Measurements from ENCODE around the gene WDR46. TPM values are rescaled to one million over a fixed set of nuclear protein-coding genes. Genes with fewer than 3 reads are reported as not detected.

The WDR46 gene
- total and polyA plus RNA-seq, 2 of the 13 experiments (the other 11 are each of a cell fraction or from before 2014, with no cell fraction given): 47.4 to 105 TPM

DNA sequence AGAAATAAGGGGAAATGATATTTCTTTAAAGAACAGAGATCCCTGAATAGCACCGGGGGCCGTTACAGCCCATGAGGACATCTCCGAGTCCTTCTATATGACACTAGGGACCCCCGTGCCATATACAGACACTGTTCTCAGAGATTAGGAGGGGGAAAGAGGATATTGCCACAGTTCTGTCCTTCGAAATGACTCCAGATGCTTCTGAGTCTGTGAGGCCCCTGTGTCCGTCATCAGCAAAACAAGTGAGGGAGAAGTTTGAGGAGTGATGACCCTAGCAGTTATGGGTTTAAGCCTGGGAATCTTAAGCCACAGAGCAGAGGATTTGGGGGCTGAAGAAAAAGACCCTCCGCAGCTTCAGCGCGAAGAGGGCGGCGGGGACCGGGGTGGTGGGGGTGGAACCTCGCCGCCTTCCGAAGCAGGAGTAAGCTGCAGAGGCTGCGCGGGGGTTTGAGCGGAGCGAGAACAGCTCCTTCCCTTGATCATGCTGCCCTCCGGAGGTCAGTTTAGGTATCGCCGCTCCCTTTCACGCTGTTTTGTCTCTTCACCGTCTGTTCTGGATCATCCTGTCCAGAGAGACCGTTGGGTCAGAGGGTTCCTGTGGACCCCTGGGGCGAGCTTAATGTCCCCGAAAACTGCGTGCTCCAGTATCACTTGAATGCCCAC is 40.9 kb downstream of the WDR46 start (continued):
- TF ChIP-seq, protein P1, sequence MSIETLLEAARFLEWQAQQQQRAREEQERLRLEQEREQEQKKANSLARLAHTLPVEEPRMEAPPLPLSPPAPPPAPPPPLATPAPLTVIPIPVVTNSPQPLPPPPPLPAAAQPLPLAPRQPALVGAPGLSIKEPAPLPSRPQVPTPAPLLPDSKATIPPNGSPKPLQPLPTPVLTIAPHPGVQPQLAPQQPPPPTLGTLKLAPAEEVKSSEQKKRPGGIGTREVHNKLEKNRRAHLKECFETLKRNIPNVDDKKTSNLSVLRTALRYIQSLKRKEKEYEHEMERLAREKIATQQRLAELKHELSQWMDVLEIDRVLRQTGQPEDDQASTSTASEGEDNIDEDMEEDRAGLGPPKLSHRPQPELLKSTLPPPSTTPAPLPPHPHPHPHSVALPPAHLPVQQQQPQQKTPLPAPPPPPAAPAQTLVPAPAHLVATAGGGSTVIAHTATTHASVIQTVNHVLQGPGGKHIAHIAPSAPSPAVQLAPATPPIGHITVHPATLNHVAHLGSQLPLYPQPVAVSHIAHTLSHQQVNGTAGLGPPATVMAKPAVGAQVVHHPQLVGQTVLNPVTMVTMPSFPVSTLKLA (IDR thresholded peaks at IDR 0.05): no peak
- TF ChIP-seq RFXAP (CRISPR knock-in tag; IDR thresholded peaks at IDR 0.05; ENCODE audit: borderline replicate concordance) (peak; percentile 57; the same call in 1 of the 2 replicates), ZNF772 (CRISPR knock-in tag; IDR thresholded peaks at IDR 0.05) (no peak), ZNF768 (CRISPR knock-in tag; IDR thresholded peaks at IDR 0.05) (peak; percentile 23; the same call in 1 of the 2 replicates), TP53 (CRISPR knock-in tag; conservative IDR thresholded peaks at IDR 0.05) (no peak), POLR2A (IDR thresholded peaks at IDR 0.05; ENCODE audit: insufficient read depth in 1 of 2, low read depth in 2 of 2, low read length in 2 of 2) (peak in 1 of 2 experiments; percentile 34; a peak in 1 of 4 replicates), BCL6 (CRISPR knock-in tag; IDR thresholded peaks at IDR 0.05) (peak; percentile 61), ZNF230 (CRISPR knock-in tag; IDR thresholded peaks at IDR 0.05) (no peak), HOXA9 (CRISPR knock-in tag; IDR thresholded peaks at IDR 0.05; ENCODE audit: borderline replicate concordance) (0 out of 2 replicates have a peak, but pooled peaks have one; percentile 34), MAFK (conservative IDR thresholded peaks at IDR 0.05 in 1 of 2, IDR thresholded peaks at IDR 0.05 in 1 of 2; ENCODE audit: low read length in 2 of 2) (no peak), EHMT2 (IDR thresholded peaks at IDR 0.05; ENCODE audit: borderline replicate concordance, low read depth, low read length) (no peak), SRF (IDR thresholded peaks at IDR 0.05; ENCODE audit: low read depth, low read length) (no peak), ARHGAP35 (CRISPR knock-in tag; IDR thresholded peaks at IDR 0.05; ENCODE audit: borderline replicate concordance) (no peak), MAFG (CRISPR knock-in tag; IDR thresholded peaks at IDR 0.05) (no peak), ZNF354B (CRISPR knock-in tag; IDR thresholded peaks at IDR 0.05) (no peak), HMG20B (CRISPR knock-in tag; conservative IDR thresholded peaks at IDR 0.05) (no peak)
- TF ChIP-seq, protein P2, sequence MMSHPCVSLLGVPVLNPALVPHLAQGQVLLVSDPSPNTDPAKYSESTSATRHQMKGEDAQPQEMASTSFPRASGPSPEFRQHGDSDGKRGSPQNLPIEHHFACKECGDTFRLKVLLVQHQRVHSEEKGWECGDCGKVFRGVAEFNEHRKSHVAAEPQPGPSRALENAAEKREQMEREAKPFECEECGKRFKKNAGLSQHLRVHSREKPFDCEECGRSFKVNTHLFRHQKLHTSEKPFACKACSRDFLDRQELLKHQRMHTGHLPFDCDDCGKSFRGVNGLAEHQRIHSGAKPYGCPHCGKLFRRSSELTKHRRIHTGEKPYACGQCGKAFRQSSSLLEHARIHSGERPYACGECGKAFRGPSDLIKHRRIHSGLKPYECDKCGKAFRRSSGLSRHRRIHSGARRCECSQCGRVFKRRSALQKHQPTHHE (CRISPR knock-in tag; IDR thresholded peaks at IDR 0.05; ENCODE audit: borderline replicate concordance): no peak
- TF ChIP-seq, protein P3, sequence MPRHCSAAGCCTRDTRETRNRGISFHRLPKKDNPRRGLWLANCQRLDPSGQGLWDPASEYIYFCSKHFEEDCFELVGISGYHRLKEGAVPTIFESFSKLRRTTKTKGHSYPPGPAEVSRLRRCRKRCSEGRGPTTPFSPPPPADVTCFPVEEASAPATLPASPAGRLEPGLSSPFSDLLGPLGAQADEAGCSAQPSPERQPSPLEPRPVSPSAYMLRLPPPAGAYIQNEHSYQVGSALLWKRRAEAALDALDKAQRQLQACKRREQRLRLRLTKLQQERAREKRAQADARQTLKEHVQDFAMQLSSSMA (CRISPR knock-in tag; IDR thresholded peaks at IDR 0.05): no peak
- TF ChIP-seq, protein P4, sequence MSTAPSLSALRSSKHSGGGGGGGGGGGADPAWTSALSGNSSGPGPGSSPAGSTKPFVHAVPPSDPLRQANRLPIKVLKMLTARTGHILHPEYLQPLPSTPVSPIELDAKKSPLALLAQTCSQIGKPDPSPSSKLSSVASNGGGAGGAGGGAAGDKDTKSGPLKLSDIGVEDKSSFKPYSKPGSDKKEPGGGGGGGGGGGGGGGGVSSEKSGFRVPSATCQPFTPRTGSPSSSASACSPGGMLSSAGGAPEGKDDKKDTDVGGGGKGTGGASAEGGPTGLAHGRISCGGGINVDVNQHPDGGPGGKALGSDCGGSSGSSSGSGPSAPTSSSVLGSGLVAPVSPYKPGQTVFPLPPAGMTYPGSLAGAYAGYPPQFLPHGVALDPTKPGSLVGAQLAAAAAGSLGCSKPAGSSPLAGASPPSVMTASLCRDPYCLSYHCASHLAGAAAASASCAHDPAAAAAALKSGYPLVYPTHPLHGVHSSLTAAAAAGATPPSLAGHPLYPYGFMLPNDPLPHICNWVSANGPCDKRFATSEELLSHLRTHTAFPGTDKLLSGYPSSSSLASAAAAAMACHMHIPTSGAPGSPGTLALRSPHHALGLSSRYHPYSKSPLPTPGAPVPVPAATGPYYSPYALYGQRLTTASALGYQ (CRISPR knock-in tag; IDR thresholded peaks at IDR 0.05): no peak
- TF ChIP-seq, protein P5, sequence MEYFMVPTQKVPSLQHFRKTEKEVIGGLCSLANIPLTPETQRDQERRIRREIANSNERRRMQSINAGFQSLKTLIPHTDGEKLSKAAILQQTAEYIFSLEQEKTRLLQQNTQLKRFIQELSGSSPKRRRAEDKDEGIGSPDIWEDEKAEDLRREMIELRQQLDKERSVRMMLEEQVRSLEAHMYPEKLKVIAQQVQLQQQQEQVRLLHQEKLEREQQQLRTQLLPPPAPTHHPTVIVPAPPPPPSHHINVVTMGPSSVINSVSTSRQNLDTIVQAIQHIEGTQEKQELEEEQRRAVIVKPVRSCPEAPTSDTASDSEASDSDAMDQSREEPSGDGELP (IDR thresholded peaks at IDR 0.05; ENCODE audit: borderline replicate concordance, low read depth): no peak
- TF ChIP-seq, protein P6, sequence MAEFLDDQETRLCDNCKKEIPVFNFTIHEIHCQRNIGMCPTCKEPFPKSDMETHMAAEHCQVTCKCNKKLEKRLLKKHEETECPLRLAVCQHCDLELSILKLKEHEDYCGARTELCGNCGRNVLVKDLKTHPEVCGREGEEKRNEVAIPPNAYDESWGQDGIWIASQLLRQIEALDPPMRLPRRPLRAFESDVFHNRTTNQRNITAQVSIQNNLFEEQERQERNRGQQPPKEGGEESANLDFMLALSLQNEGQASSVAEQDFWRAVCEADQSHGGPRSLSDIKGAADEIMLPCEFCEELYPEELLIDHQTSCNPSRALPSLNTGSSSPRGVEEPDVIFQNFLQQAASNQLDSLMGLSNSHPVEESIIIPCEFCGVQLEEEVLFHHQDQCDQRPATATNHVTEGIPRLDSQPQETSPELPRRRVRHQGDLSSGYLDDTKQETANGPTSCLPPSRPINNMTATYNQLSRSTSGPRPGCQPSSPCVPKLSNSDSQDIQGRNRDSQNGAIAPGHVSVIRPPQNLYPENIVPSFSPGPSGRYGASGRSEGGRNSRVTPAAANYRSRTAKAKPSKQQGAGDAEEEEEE (CRISPR knock-in tag; IDR thresholded peaks at IDR 0.05; ENCODE audit: borderline replicate concordance): no peak
